H9 (cell line): ENCODE data around the gene PROSER3. TPM values are rescaled to one million over a fixed set of nuclear protein-coding genes. Genes with fewer than 3 reads are reported as not detected.

Experiments
- DNase-seq: peaks from one replicate; pipeline ENCODE4 v3.0.0-alpha.2; 2017
- H2AFZ ChIP-seq: one replicate; pipeline ENCODE4 v1.6.1; 2013; ENCODE audit warnings: mild to moderate bottlenecking, low read length, control low read depth, moderate library complexity
- H2AK5ac ChIP-seq: 2 replicates; pipeline ENCODE4 v1.6.1; 2013; ENCODE audit warnings: low read length, control low read depth, mixed read lengths; ENCODE audit not compliant: insufficient read length
- H2BK120ac ChIP-seq: one replicate; pipeline ENCODE4 v1.6.1; 2013; ENCODE audit warnings: low read depth, mild to moderate bottlenecking, low read length, control low read depth, inconsistent platforms; ENCODE audit not compliant: poor library complexity, severe bottlenecking
- H2BK12ac ChIP-seq: 2 replicates; pipeline ENCODE4 v1.6.1; 2013; ENCODE audit warnings: low read length, control low read depth, mixed read lengths, low read depth; ENCODE audit not compliant: insufficient read length
- H2BK15ac ChIP-seq: 2 replicates; pipeline ENCODE4 v1.6.1; 2013; ENCODE audit warnings: low read depth, low read length, control low read depth
- H2BK20ac ChIP-seq: one replicate; pipeline ENCODE4 v1.6.1; 2013; ENCODE audit warnings: low read depth, mild to moderate bottlenecking, low read length, control low read depth, inconsistent platforms; ENCODE audit not compliant: poor library complexity, severe bottlenecking
- H2BK5ac ChIP-seq: 2 replicates; pipeline ENCODE4 v1.6.1; 2013; ENCODE audit warnings: low read length, control low read depth, mixed read lengths; ENCODE audit not compliant: insufficient read length
- H3K14ac ChIP-seq: 2 replicates; pipeline ENCODE4 v1.6.1; 2013; ENCODE audit warnings: low read length, control low read depth; ENCODE audit not compliant: insufficient read depth
- H3K18ac ChIP-seq: 2 replicates; pipeline ENCODE4 v1.6.1; 2013; ENCODE audit warnings: low read depth, mild to moderate bottlenecking, mixed read lengths, low read length, control low read depth; ENCODE audit not compliant: insufficient read length
- H3K23ac ChIP-seq: 2 replicates; pipeline ENCODE4 v1.6.1; 2013; ENCODE audit warnings: low read length, control low read depth, mixed read lengths, low read depth; ENCODE audit not compliant: insufficient read length
- H3K23me2 ChIP-seq: 2 replicates; pipeline ENCODE4 v1.6.1; 2013; ENCODE audit warnings: low read depth, mild to moderate bottlenecking, mixed read lengths, low read length, control low read depth; ENCODE audit not compliant: insufficient read length, poor library complexity, severe bottlenecking
- H3K27ac ChIP-seq: 2 replicates; pipeline ENCODE4 v1.5.1; 2013; ENCODE audit warnings: low read length, control low read depth, mixed read lengths, low read depth; ENCODE audit not compliant: insufficient read length
- H3K27me3 ChIP-seq: 2 replicates; pipeline ENCODE4 v1.6.1; 2013; ENCODE audit warnings: low read length, control low read depth, inconsistent platforms; ENCODE audit not compliant: insufficient read depth
- H3K4ac ChIP-seq: 2 replicates; pipeline ENCODE4 v1.6.1; 2013; ENCODE audit warnings: low read depth, mild to moderate bottlenecking, control low read depth, inconsistent platforms, low read length, moderate library complexity
- H3K4me1 ChIP-seq: 2 replicates; pipeline ENCODE4 v1.6.1; 2013; ENCODE audit warnings: low read length, control low read depth, inconsistent platforms; ENCODE audit not compliant: insufficient read depth
- H3K4me2 ChIP-seq: 2 replicates; pipeline ENCODE4 v1.6.1; 2013; ENCODE audit warnings: low read length, control low read depth, mixed read lengths; ENCODE audit not compliant: insufficient read length, insufficient read depth
- H3K56ac ChIP-seq: 2 replicates; pipeline ENCODE4 v1.6.1; 2013; ENCODE audit warnings: low read depth, mild to moderate bottlenecking, mixed read lengths, low read length, control low read depth; ENCODE audit not compliant: insufficient read length
- H3K79me1 ChIP-seq: 2 replicates; pipeline ENCODE4 v1.6.1; 2013; ENCODE audit warnings: low read depth, mild to moderate bottlenecking, moderate library complexity, low read length, control low read depth, inconsistent platforms; ENCODE audit not compliant: insufficient read depth, poor library complexity, severe bottlenecking
- H3K79me2 ChIP-seq: 2 replicates; pipeline ENCODE4 v1.6.1; 2013; ENCODE audit warnings: low read length, control low read depth, inconsistent platforms; ENCODE audit not compliant: insufficient read depth
- H3K9ac ChIP-seq: 2 replicates; pipeline ENCODE4 v1.6.1; 2013; ENCODE audit warnings: low read length, control low read depth, mixed read lengths; ENCODE audit not compliant: insufficient read length; ENCODE audit errors: extremely low read depth
- H3K9me3 ChIP-seq: one replicate; pipeline ENCODE4 v1.6.1; 2013; ENCODE audit warnings: low read depth, low read length, inconsistent platforms; ENCODE audit not compliant: control insufficient read depth
- H3T11ph ChIP-seq: one replicate; pipeline ENCODE4 v1.6.1; 2013; ENCODE audit warnings: mild to moderate bottlenecking, low read length, control low read depth, inconsistent platforms
- H4K20me1 ChIP-seq: one replicate; pipeline ENCODE4 v1.6.1; 2013; ENCODE audit not compliant: control insufficient read depth, insufficient read length, insufficient read depth
- H4K5ac ChIP-seq: 2 replicates; pipeline ENCODE4 v1.6.1; 2013; ENCODE audit warnings: low read depth, mild to moderate bottlenecking, mixed read lengths, low read length, control low read depth; ENCODE audit not compliant: insufficient read length
- H4K8ac ChIP-seq: replicated peaks from 2 replicates; pipeline ENCODE4 v1.6.1; 2013; ENCODE audit warnings: low read length, control low read depth, mixed read lengths, low read depth; ENCODE audit not compliant: insufficient read length
- H4K91ac ChIP-seq: 2 replicates; pipeline ENCODE4 v1.6.1; 2013; ENCODE audit warnings: low read depth, mild to moderate bottlenecking, moderate library complexity, mixed read lengths, low read length, control low read depth; ENCODE audit not compliant: insufficient read length
- H3K27ac Mint-ChIP-seq, 3 experiments: 2 replicates in 2 of 3; 3 replicates in 1 of 3; pipeline ENCODE4 v1.8.0; 2020 to 2021; ENCODE audit warnings: mixed read lengths in 3 of 3, mild to moderate bottlenecking in 1 of 3, moderate library complexity in 1 of 3
- H3K27me3 Mint-ChIP-seq: 2 replicates; pipeline ENCODE4 v1.8.0; 2021; ENCODE audit warnings: low read depth, mild to moderate bottlenecking, moderate library complexity, mixed read lengths
- H3K36me3 Mint-ChIP-seq, 3 experiments: 2 replicates in 2 of 3; 3 replicates in 1 of 3; pipeline ENCODE4 v1.8.0; 2020 to 2021; ENCODE audit warnings: low read depth in 3 of 3, mixed read lengths in 3 of 3; ENCODE audit not compliant: insufficient read depth in 1 of 3
- H3K4me1 Mint-ChIP-seq, 2 experiments: 2 replicates each; pipeline ENCODE4 v1.8.0; 2020; ENCODE audit warnings: mixed read lengths in 2 of 2
- H3K4me3 Mint-ChIP-seq, 2 experiments: 2 replicates in 1 of 2; 3 replicates in 1 of 2; pipeline ENCODE4 v1.8.0; 2020 to 2021; ENCODE audit warnings: mild to moderate bottlenecking in 2 of 2, mixed read lengths in 2 of 2, moderate library complexity in 1 of 2
- H3K9me3 Mint-ChIP-seq, 2 experiments: 2 replicates in 1 of 2; 3 replicates in 1 of 2; pipeline ENCODE4 v1.8.0; 2020; ENCODE audit warnings: mild to moderate bottlenecking in 2 of 2, mixed read lengths in 2 of 2, moderate library complexity in 1 of 2
- CTCF ChIP-seq: fragments of 200-600 bp; sonication (generic); conservative IDR thresholded peaks from 3 replicates; pipeline ENCODE4 v1.8.0; 2021; ENCODE audit warnings: antibody characterized with exemption, mild to moderate bottlenecking
- WGBS: extraction: QIAGEN DNeasy Blood & Tissue Kit; methylation state at CpG from one replicate; pipeline ENCODE4 v1.1.7; 2013; ENCODE audit warnings: missing lambda C conversion rate, low lambda C conversion rate, mixed read lengths; ENCODE audit not compliant: insufficient read length; ENCODE audit errors: extremely low coverage; 5-methylcytosine and 5-hydroxymethylcytosine counted together
- total RNA-seq: library from RNA; stranded (reverse); gene quantifications from 2 replicates; pipeline ENCODE4 v1.2.1, GENCODE V29; 2021

PROSER3 gene
- total RNA-seq, 1 experiment from 2014 or later, result 29.1 TPM

- H4K5ac ChIP-seq, result no peak overlapping the region
- no peaks in the 10 kb centered on the region for H3K9me3 ChIP-seq
- H3K4me1 Mint-ChIP-seq, result peaks cover 13 to 18% of the 10 kb centered on the region in 2 experiments
- H3K27me3 ChIP-seq, result no peaks in the 10 kb centered on the region
- H3K27me3 Mint-ChIP-seq, result peaks cover 7% of the 10 kb centered on the region
- H3K4me2 ChIP-seq, result no peak overlapping the region
- no peak overlapping the region for H4K8ac ChIP-seq
- no peaks in the 10 kb centered on the region for H4K20me1 ChIP-seq
- no peak for TF ChIP-seq CTCF
- H3K18ac ChIP-seq, result no peak overlapping the region
- no peak overlapping the region for H4K91ac ChIP-seq
- H2BK15ac ChIP-seq, result no peak overlapping the region
- H3K4me1 ChIP-seq, result no peaks in the 10 kb centered on the region
- H3K27ac ChIP-seq, result no peak overlapping the region
- no peak overlapping the region for H3K56ac ChIP-seq
- H2AK5ac ChIP-seq, result no peak overlapping the region
- no CpG with 5 or more reads among the region's 20 CpGs for WGBS
- H3K23me2 ChIP-seq, result peaks cover 16% of the 10 kb centered on the region
- no peak for DNase-seq
- no peak overlapping the region for H2BK20ac ChIP-seq
- H3T11ph ChIP-seq, result no peak overlapping the region
- H3K14ac ChIP-seq, result no peak overlapping the region
- H2BK120ac ChIP-seq, result no peak overlapping the region
- H2BK5ac ChIP-seq, result no peak overlapping the region
- H3K9me3 Mint-ChIP-seq, result no peaks in the 10 kb centered on the region
- no peak overlapping the region for H3K4ac ChIP-seq
- H3K4me3 Mint-ChIP-seq, result peak overlapping the region in 1 of 2 experiments; percentile 50; a peak in 2 of 5 replicates
- no peak overlapping the region for H2AFZ ChIP-seq
- no peaks in the 10 kb centered on the region for H3K79me1 ChIP-seq
- H3K9ac ChIP-seq, result no peak overlapping the region
- H2BK12ac ChIP-seq, result no peak overlapping the region
- H3K27ac Mint-ChIP-seq, result no peak overlapping the region
- no peak overlapping the region for H3K23ac ChIP-seq
- no peaks in the 10 kb centered on the region for H3K79me2 ChIP-seq
- peaks cover 0 to 2% (median 0%) of the 10 kb centered on the region in 3 experiments; a peak in 2 of 7 replicates for H3K36me3 Mint-ChIP-seq
Observed at GRCh38 chr19:35753634-35754369, 4.2 kb upstream of the PROSER3 start.
